ENCODE data around the gene PELI2.

Gene PELI2

GRCh38 chr14:56120091-56120691 is 2.0 kb downstream of the PELI2 start:
- FAIRE-seq, result no peak

- FAIRE-seq, result no peak
Measured at GRCh38 chr14:56121816-56122215, 3.6 kb downstream of the PELI2 start.

GRCh38 chr14:56122301-56122700 is 4.1 kb downstream of the PELI2 start:
- no peak for FAIRE-seq

- FAIRE-seq, result no peak
Measured at GRCh38 chr14:56124327-56124726, 6.1 kb downstream of the PELI2 start.

- FAIRE-seq, result no peak
Measured at GRCh38 chr14:56125772-56126636, 7.8 kb downstream of the PELI2 start.

- FAIRE-seq, result no peak
Measured at GRCh38 chr14:56126637-56126913, 8.4 kb downstream of the PELI2 start.

- no peak for FAIRE-seq
Measured at GRCh38 chr14:56127156-56127555, 8.9 kb downstream of the PELI2 start.

GRCh38 chr14:56129092-56129491 is 10.9 kb downstream of the PELI2 start:
- FAIRE-seq, result no peak

GRCh38 chr14:56129933-56130332 is 11.7 kb downstream of the PELI2 start:
- FAIRE-seq, result no peak

- no peak for FAIRE-seq
Measured at GRCh38 chr14:56131004-56131864, 13.0 kb downstream of the PELI2 start.

GRCh38 chr14:56131865-56132833 is 13.9 kb downstream of the PELI2 start:
- no peak for FAIRE-seq

- FAIRE-seq, result no peak
Measured at GRCh38 chr14:56133547-56133946, 15.3 kb downstream of the PELI2 start.

- FAIRE-seq, result no peak
Measured at GRCh38 chr14:56135001-56135400, 16.8 kb downstream of the PELI2 start.

- FAIRE-seq, result no peak
Measured at GRCh38 chr14:56135668-56136067, 17.5 kb downstream of the PELI2 start.

- FAIRE-seq, result no peak
Measured at GRCh38 chr14:56136571-56137452, 18.6 kb downstream of the PELI2 start.

- FAIRE-seq, result no peak
Measured at GRCh38 chr14:56137453-56137807, 19.2 kb downstream of the PELI2 start.

- FAIRE-seq, result no peak
Measured at GRCh38 chr14:56137849-56138248, 19.6 kb downstream of the PELI2 start.

GRCh38 chr14:56138928-56139327 is 20.7 kb downstream of the PELI2 start:
- no peak for FAIRE-seq

- FAIRE-seq, result no peak
Measured at GRCh38 chr14:56142314-56142713, 24.1 kb downstream of the PELI2 start.

GRCh38 chr14:56143025-56143424 is 24.8 kb downstream of the PELI2 start:
- no peak for FAIRE-seq

GRCh38 chr14:56144176-56144575 is 26.0 kb downstream of the PELI2 start:
- FAIRE-seq, result no peak

Measured in endometrium (tissue), 2 donors.